GM12801 (cell line): ENCODE data around the gene GABRB2.

ENCODE experiments used
- TF ChIP-seq, protein P1 (sequence below): IDR thresholded peaks from one replicate; pipeline ENCODE4 v1.5.1; 2011; ENCODE audit warnings: control low read depth; ENCODE audit not compliant: insufficient read length; ENCODE audit errors: extremely low read depth

GABRB2 gene

DNA sequence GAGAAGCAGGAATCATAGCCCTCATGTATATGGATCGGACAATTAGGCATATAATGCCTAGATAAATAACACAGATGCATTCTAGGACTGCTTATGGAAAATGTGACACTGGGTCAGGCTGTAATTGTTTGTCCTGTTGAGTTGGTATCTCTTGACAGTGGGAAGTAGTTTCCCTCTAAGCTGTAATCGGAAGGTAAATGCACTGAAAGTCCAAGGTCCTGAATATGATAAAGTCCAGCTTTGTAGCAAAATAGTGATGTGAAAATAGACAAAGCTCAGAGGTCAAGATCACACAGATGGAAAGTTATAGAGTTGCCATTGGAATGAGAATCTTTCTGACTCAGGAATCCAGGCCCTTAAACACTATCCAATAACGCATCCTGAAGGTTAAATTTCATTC, 214.2 kb downstream of the GABRB2 start:
- TF ChIP-seq, protein P1, sequence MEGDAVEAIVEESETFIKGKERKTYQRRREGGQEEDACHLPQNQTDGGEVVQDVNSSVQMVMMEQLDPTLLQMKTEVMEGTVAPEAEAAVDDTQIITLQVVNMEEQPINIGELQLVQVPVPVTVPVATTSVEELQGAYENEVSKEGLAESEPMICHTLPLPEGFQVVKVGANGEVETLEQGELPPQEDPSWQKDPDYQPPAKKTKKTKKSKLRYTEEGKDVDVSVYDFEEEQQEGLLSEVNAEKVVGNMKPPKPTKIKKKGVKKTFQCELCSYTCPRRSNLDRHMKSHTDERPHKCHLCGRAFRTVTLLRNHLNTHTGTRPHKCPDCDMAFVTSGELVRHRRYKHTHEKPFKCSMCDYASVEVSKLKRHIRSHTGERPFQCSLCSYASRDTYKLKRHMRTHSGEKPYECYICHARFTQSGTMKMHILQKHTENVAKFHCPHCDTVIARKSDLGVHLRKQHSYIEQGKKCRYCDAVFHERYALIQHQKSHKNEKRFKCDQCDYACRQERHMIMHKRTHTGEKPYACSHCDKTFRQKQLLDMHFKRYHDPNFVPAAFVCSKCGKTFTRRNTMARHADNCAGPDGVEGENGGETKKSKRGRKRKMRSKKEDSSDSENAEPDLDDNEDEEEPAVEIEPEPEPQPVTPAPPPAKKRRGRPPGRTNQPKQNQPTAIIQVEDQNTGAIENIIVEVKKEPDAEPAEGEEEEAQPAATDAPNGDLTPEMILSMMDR, result no peak

DNA sequence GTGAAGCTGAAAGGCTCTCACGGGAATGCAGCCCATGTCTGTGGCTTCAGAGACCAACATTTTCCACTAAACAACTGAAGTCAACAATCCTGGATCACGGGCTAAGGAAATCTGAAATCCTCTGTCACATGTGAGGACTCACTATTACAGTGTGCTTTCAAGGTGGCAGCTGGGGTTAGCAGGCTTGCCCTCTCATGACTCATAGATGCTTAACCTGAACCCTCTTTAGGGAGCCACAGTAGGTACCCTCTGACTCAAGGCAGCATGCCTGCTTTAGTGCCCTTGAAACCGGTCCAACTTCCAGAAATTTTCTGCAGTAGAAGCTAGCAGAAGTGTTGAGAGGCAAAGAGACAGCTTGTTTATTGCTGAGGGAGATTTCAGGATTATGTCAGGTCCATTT, 232.5 kb downstream of the GABRB2 start:
- TF ChIP-seq, protein P1, result no peak

DNA sequence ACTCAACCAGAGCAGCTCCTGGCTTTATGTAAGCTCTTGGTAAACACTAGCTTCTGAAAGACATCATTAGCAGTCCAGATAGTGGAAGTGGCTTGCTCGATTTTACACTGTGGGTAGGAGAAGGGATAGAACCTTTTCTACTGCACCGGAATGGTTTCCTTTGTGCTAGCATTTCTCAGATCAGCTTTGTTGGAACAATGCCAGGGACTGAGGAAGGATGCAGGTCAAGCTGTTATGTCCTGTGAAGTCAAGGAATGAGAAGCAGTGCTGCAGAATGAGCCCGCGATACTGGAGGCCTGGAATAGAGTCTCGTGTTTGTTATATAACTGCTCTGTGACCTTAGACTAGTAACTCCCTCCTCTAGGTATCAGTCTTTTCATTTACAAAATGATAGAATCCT, 233.6 kb downstream of the GABRB2 start:
- TF ChIP-seq, protein P1, result no peak

DNA sequence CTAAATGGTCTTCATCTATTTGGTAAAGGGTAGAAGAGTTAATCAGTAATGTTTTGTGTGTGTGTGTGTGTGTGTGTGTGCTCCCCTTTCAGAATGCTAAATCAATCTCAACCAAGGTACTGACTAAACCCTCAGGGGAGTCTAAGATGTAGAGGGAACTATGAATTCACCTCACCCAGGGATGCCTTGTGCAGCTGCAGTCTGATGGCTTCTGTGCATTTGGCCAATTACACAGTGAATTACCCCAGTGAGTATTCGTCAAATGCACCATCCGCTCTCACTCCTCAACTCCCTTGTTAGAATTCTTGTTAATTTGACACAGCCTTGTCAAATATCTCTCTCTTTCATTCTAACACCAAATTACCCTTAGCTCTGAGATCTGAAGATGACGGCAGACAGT, 234.6 kb downstream of the GABRB2 start:
- TF ChIP-seq, protein P1, result no peak

DNA sequence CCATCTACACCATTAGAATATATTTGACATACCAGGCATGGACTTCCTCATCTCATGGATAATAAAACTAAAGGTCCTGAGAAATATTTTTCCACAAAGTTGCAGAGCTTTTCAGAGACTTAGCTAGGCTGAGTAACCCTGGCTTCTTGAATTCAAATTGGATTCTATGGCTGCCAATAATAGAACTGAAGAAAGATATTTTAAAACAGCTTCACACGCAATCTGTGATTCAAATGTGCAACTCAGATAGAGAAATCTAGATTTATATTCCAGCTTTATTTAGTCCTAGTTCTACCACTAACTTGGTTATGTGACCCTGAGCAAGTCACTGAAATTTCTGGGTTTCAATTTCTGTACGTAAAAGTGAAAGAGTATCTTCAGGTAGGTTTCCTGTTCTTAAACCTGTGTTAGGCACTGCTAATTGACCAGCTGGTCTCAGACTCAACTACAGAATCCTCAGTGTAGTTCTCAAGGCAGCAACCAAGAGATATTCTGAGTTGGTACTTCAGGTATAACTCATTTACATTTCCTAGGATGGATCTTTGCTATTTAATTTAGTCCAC, 235.3 kb downstream of the GABRB2 start:
- TF ChIP-seq, protein P1, result no peak

DNA sequence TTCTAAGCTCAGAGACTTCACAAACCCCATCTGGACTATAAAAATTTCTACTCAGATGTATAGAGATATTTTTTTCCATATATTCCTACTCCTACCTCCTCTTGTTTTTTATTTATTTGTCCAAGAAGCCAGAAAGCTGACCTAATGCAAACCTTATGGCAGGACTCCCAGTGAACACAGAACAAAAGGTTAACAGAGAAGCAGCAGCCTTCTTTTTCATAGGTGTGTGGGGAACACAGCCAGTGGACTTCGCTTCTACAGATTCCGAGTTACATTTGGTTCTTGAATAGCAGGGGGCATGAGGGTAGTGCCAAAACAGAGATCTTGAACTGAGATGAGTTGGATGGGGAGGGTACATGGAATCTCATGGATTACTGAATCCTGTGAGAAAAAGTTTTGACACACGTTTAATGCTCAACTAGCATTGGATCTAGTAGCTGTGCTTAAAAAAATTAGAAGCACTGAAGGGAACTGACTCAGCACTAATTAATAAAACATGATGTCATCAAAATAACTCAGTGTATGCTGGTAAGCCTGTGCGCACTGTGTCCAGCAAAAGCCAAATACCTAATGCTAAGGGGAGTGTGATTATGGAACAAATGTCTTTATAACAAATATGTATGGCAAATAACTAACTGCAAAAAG, 240.1 kb downstream of the GABRB2 start:
- TF ChIP-seq, protein P1, result no peak

DNA sequence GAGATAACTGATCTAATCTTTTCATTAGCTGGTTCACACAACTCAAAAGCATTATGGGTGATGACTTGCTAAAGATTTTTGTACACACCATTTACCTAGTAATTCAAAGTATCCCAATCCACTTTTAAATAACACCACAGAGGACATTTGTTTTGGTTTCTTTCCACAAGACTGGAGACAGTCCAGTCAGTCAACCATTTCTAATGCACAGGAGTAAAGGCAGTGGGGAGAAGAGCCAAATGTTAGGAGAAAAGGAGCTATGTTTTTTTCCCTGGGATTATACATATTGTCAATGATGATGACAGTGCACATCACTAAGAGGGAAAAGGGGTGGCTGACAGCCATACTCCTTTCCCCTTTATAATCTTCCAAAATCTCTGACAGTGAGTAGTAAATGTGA, 240.9 kb downstream of the GABRB2 start:
- TF ChIP-seq, protein P1, result no peak

DNA sequence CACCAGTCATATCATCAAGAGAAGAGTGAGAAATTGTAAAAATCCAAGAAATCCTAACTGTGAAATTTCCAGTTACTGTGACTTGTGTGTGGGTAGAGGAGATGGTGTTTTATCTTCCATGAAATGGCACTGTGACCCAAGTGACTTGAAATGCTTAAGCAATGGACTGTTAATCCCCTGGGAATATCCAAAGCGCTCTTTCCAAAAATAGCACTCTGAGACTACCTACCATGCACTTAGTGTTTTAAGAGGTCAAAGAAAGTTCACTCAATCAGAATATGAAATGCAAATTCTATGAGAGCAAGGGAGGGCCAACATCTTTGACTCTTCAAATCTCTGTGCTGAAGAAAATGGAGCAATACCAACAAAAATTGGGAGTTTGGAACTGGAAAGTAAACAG, 244.0 kb downstream of the GABRB2 start:
- TF ChIP-seq, protein P1, result no peak
